ENCODE results near the gene RAB40B. TPM values are rescaled to one million over a fixed set of nuclear protein-coding genes. Genes with fewer than 3 reads are reported as not detected.

RAB40B gene
- total and polyA plus RNA-seq, 2 of the 4 experiments (the other 2 are of a cell fraction), result 14.9 to 20.0 TPM

GRCh38 chr17:82647593-82648164 is 50.8 kb downstream of the RAB40B start:
- Histone ChIP-seq H3K9me1 (ENCODE audit: insufficient read depth, low read length) (peaks cover 4% of the 10 kb centered on the region), H3K18ac (ENCODE audit: low read depth, low read length) (no peak overlapping the region), H3K79me1 (ENCODE audit: low read depth in 1 of 2, low read length in 2 of 2) (peaks cover 17 to 32% of the 10 kb centered on the region in 2 experiments), H2BK5ac (ENCODE audit: low read depth, low read length, poor library complexity, severe bottlenecking) (peak overlapping the region; percentile 95), H4K8ac (ENCODE audit: low read depth in 2 of 2, low read length in 2 of 2) (no peak overlapping the region; a peak in 1 of 4 replicates), H2AK9ac (replicated peaks; ENCODE audit: low read depth, low read length, poor library complexity) (peak overlapping the region; percentile 95), H3K14ac (replicated peaks; ENCODE audit: low read depth, low read length) (peak overlapping the region; percentile 10; the same call in 1 of the 2 replicates), H3K36me3 (ENCODE audit: control insufficient read depth, insufficient read depth, low read length) (peaks cover 14% of the 10 kb centered on the region), H4K20me1 (ENCODE audit: insufficient read depth, low read length) (peaks cover 50% of the 10 kb centered on the region), H2BK20ac (ENCODE audit: low read depth, low read length) (no peak overlapping the region), H2BK120ac (ENCODE audit: low read depth, low read length) (no peak overlapping the region), H3K4me3 (ENCODE audit: insufficient read depth, low read depth, low read length) (peak overlapping the region; percentile 96), H3K4me1 (ENCODE audit: control insufficient read depth, insufficient read depth, low read length) (peaks cover 5% of the 10 kb centered on the region; the same call in 1 of the 2 replicates), H4K91ac (ENCODE audit: insufficient read depth, low read depth, low read length) (0 out of 2 replicates have a peak overlapping the region, but pooled peaks have one; percentile 15), H2BK15ac (ENCODE audit: low read depth, low read length) (no peak overlapping the region), H3K4ac (ENCODE audit: low read depth, low read length) (no peak overlapping the region), H3K23ac (ENCODE audit: low read depth, low read length) (peak overlapping the region; percentile 63), H3K27ac (ENCODE audit: insufficient read depth, low read length) (peak overlapping the region; percentile 99), H2AFZ (replicated peaks; ENCODE audit: low read length, poor library complexity) (peak overlapping the region; percentile 95), H4K5ac (ENCODE audit: low read depth, low read length) (no peak overlapping the region), H3K4me2 (ENCODE audit: low read depth, low read length) (peak overlapping the region; percentile 86), H3K9ac (ENCODE audit: low read depth, low read length) (peak overlapping the region; percentile 100), H3K27me3 (ENCODE audit: control insufficient read depth, insufficient read depth, low read length) (no peaks in the 10 kb centered on the region), H2AK5ac (ENCODE audit: low read depth, low read length) (peak overlapping the region; percentile 18), H3K56ac (ENCODE audit: extremely low read depth, insufficient read depth, low read length) (no peak overlapping the region), H3K9me3 (ENCODE audit: control insufficient read depth, insufficient read depth, low read length) (no peaks in the 10 kb centered on the region)
- ChIA-PET POLR2A (ENCODE audit: unreplicated experiment) (no interaction called here), CTCF (no interaction called here)
- dilution Hi-C loops (cut with HindIII; ENCODE audit: low sequenced_read_pairs, unreplicated experiment) (no loop called here), intact Hi-C loops (cut with micrococcal nuclease) (no loop called here), in situ Hi-C loops (cut with MboI; ENCODE audit: low sequenced_read_pairs) (no loop called here)
- BruUV-seq (replicated peaks), result no TSS peak
- TF ChIP-seq MAZ (IDR thresholded peaks at IDR 0.05; ENCODE audit: borderline replicate concordance, low read depth, low read length) (peak; percentile 52; the same call in 1 of the 2 replicates), BHLHE40 (IDR thresholded peaks at IDR 0.05; ENCODE audit: low read depth, low read length) (no peak)
- WGBS, 2 experiments (ENCODE audit: extremely low coverage in 2 of 2, insufficient read length in 1 of 2), result 1% methylated on average over 22 of the region's 54 CpGs; no CpG with 5 or more reads in 1 of the 2 experiments
- peak; percentile 43 for ATAC-seq (ENCODE audit: low read depth)
- no peak for DNase-seq
